ENCODE measurements around the gene CAST.
"Not testable (repeated sequence)": the region's sequence is repeated elsewhere in the genome, so short reads cannot be mapped to it uniquely, and the experiment has no call there.

The CAST gene

GRCh38 chr5:96772542-96772941 is 110.4 kb downstream of the CAST start:
- DNase-seq (ENCODE audit: low read depth in 2 of 3, low spot score in 1 of 3), result no peak

- DNase-seq (ENCODE audit: low read depth in 2 of 3, low spot score in 1 of 3), result no peak
Observed at GRCh38 chr5:96775050-96775449, 112.9 kb downstream of the CAST start.

GRCh38 chr5:96775689-96776088 is 113.5 kb downstream of the CAST start:
- no peak for DNase-seq (ENCODE audit: low read depth in 2 of 3, low spot score in 1 of 3)

- DNase-seq (ENCODE audit: low read depth in 2 of 3, low spot score in 1 of 3), result no peak
Observed at GRCh38 chr5:96776621-96777020, 114.4 kb downstream of the CAST start.

GRCh38 chr5:96778409-96778808 is 116.2 kb downstream of the CAST start:
- DNase-seq (ENCODE audit: low read depth in 2 of 3, low spot score in 1 of 3), result no peak

- no peak for DNase-seq (ENCODE audit: low read depth in 2 of 3, low spot score in 1 of 3)
Observed at GRCh38 chr5:96780626-96781025, 118.5 kb downstream of the CAST start.

- DNase-seq (ENCODE audit: low read depth in 2 of 3, low spot score in 1 of 3), result no peak
Observed at GRCh38 chr5:96781031-96781971, 119.1 kb downstream of the CAST start.

GRCh38 chr5:96783326-96783725 is 121.2 kb downstream of the CAST start:
- DNase-seq (ENCODE audit: low read depth in 2 of 3, low spot score in 1 of 3), result no peak

GRCh38 chr5:96785326-96786109 is 123.3 kb downstream of the CAST start:
- no peak for DNase-seq (ENCODE audit: low read depth in 2 of 3, low spot score in 1 of 3)

GRCh38 chr5:96788112-96788749 is 126.1 kb downstream of the CAST start:
- no peak for DNase-seq (ENCODE audit: low read depth in 2 of 3, low spot score in 1 of 3)

- no peak for DNase-seq (ENCODE audit: low read depth in 2 of 3, low spot score in 1 of 3)
Observed at GRCh38 chr5:96789794-96790330, 127.7 kb downstream of the CAST start.

GRCh38 chr5:96790961-96791504 is 128.9 kb downstream of the CAST start:
- no peak for DNase-seq (ENCODE audit: low read depth in 2 of 3, low spot score in 1 of 3)

GRCh38 chr5:96794757-96795156 is 132.6 kb downstream of the CAST start:
- DNase-seq (ENCODE audit: low read depth in 2 of 3, low spot score in 1 of 3), result peak; percentile 33 to 51 (median 48)

GRCh38 chr5:96795626-96796025 is 133.4 kb downstream of the CAST start:
- DNase-seq (ENCODE audit: low read depth in 2 of 3, low spot score in 1 of 3), result no peak

GRCh38 chr5:96796434-96796833 is 134.3 kb downstream of the CAST start:
- no peak for DNase-seq (ENCODE audit: low read depth in 2 of 3, low spot score in 1 of 3)

GRCh38 chr5:96801718-96802117 is 139.5 kb downstream of the CAST start:
- DNase-seq (ENCODE audit: low read depth in 2 of 3, low spot score in 1 of 3), result not testable (repeated sequence)

- DNase-seq (ENCODE audit: low read depth in 2 of 3, low spot score in 1 of 3), result peak; percentile 10 to 47 (median 23)
Observed at GRCh38 chr5:96807075-96807654, 145.0 kb downstream of the CAST start.

- no peak for DNase-seq (ENCODE audit: low read depth in 2 of 3, low spot score in 1 of 3)
Observed at GRCh38 chr5:96808541-96808828, 146.3 kb downstream of the CAST start.

- no peak for DNase-seq (ENCODE audit: low read depth in 2 of 3, low spot score in 1 of 3)
Observed at GRCh38 chr5:96808868-96809558, 146.8 kb downstream of the CAST start.

- DNase-seq (ENCODE audit: low read depth in 2 of 3, low spot score in 1 of 3), result peak in 1 of 3 donors; percentile 21
Observed at GRCh38 chr5:96809921-96810320, 147.7 kb downstream of the CAST start.

Data from stimulated activated CD4-positive, alpha-beta T cell treated with anti-CD3 and anti-CD28 coated beads, Interleukin-12 subunit alpha, Interleukin-12 subunit beta, amount 100 ng/mL, for 48 hours (primary cell).